Astrocyte (in vitro differentiated cells and primary cell): ENCODE measurements around the gene BBS9. TPM values are rescaled to one million over a fixed set of nuclear protein-coding genes. Genes with fewer than 3 reads are reported as not detected.

Experiments used
- DNase-seq: peaks from one replicate; pipeline ENCODE4 v3.0.0-alpha.2; 2010; ENCODE audit warnings: low read depth
- FAIRE-seq: peaks from 2 replicates; lab custom pipeline; 2011; peaks lifted over from hg19 to GRCh38; lab: Jason Lieb, UNC
- H2AFZ ChIP-seq: 2 replicates; pipeline ENCODE4 v1.6.0; 2012; ENCODE audit warnings: low read depth, low read length, inconsistent platforms
- H3K27ac ChIP-seq: 2 replicates; pipeline ENCODE4 v1.5.1; 2011; ENCODE audit warnings: low read depth, low read length, inconsistent platforms
- H3K27me3 ChIP-seq: 2 replicates; pipeline ENCODE4 v1.6.0; 2011; ENCODE audit warnings: low read length, inconsistent platforms; ENCODE audit not compliant: insufficient read depth
- H3K36me3 ChIP-seq: 2 replicates; pipeline ENCODE4 v1.5.1; 2011; ENCODE audit warnings: low read length, inconsistent platforms; ENCODE audit not compliant: insufficient read depth
- H3K4me1 ChIP-seq: 2 replicates; pipeline ENCODE4 v1.5.1; 2011; ENCODE audit warnings: low read length, inconsistent platforms; ENCODE audit not compliant: insufficient read depth
- H3K4me2 ChIP-seq: 2 replicates; pipeline ENCODE4 v1.6.0; 2012; ENCODE audit warnings: low read length, inconsistent platforms
- H3K4me3 ChIP-seq: 2 replicates; pipeline ENCODE4 v1.5.1; 2011; ENCODE audit warnings: low read depth, mild to moderate bottlenecking, low read length, inconsistent platforms; ENCODE audit not compliant: insufficient read depth
- H3K79me2 ChIP-seq: 2 replicates; pipeline ENCODE4 v1.6.0; 2012; ENCODE audit warnings: mild to moderate bottlenecking, low read length, inconsistent platforms; ENCODE audit not compliant: insufficient read depth
- H3K9ac ChIP-seq: 2 replicates; pipeline ENCODE4 v1.6.0; 2012; ENCODE audit warnings: mild to moderate bottlenecking, low read length, inconsistent platforms
- H3K9me3 ChIP-seq: 2 replicates; pipeline ENCODE4 v1.5.1; 2012; ENCODE audit warnings: low read depth, mild to moderate bottlenecking, low read length, inconsistent platforms; ENCODE audit not compliant: insufficient read depth
- H4K20me1 ChIP-seq: 2 replicates; pipeline ENCODE4 v1.6.0; 2012; ENCODE audit warnings: low read length, inconsistent platforms; ENCODE audit not compliant: insufficient read depth
- H3K27ac Mint-ChIP-seq: one replicate; pipeline ENCODE4 v1.8.0; 2021; ENCODE audit warnings: mild to moderate bottlenecking, mixed read lengths; ENCODE audit not compliant: unreplicated experiment
- H3K27me3 Mint-ChIP-seq: one replicate; pipeline ENCODE4 v1.8.0; 2021; ENCODE audit warnings: low read depth, mixed read lengths; ENCODE audit not compliant: unreplicated experiment
- H3K36me3 Mint-ChIP-seq: one replicate; pipeline ENCODE4 v1.8.0; 2021; ENCODE audit warnings: low read depth, mixed read lengths; ENCODE audit not compliant: unreplicated experiment
- H3K4me1 Mint-ChIP-seq: one replicate; pipeline ENCODE4 v1.8.0; 2021; ENCODE audit warnings: low read depth, mixed read lengths; ENCODE audit not compliant: unreplicated experiment
- H3K4me3 Mint-ChIP-seq: one replicate; pipeline ENCODE4 v1.8.0; 2021; ENCODE audit warnings: mild to moderate bottlenecking, moderate library complexity, mixed read lengths; ENCODE audit not compliant: unreplicated experiment
- H3K9me3 Mint-ChIP-seq: one replicate; pipeline ENCODE4 v1.8.0; 2021; ENCODE audit warnings: mild to moderate bottlenecking, mixed read lengths; ENCODE audit not compliant: unreplicated experiment
- CTCF ChIP-seq: IDR thresholded peaks from 2 replicates; pipeline ENCODE4 v1.5.1; 2011; ENCODE audit warnings: low read depth, mild to moderate bottlenecking, inconsistent platforms, low read length, moderate library complexity; ENCODE audit not compliant: insufficient read depth
- EZH2 ChIP-seq: IDR thresholded peaks from 2 replicates; pipeline ENCODE4 v1.6.1; 2012; ENCODE audit warnings: mild to moderate bottlenecking, low read length, inconsistent platforms; ENCODE audit not compliant: insufficient read depth
- total RNA-seq: library from RNA; stranded (reverse); gene quantifications from 2 replicates; pipeline ENCODE4 v1.2.1, GENCODE V29; 2021

Gene BBS9
- total RNA-seq, 1 donor from 2014 or later, result 25.1 TPM

GRCh38 chr7:33420311-33420940, 291.1 kb downstream of the BBS9 start:
- H3K36me3 ChIP-seq, result no peaks in the 10 kb centered on the region
- Mint-ChIP-seq H3K36me3 (no peaks in the 10 kb centered on the region), H3K27me3 (no peaks in the 10 kb centered on the region), H3K27ac (no peak overlapping the region), H3K9me3 (no peaks in the 10 kb centered on the region), H3K4me3 (no peak overlapping the region), H3K4me1 (peaks cover 5% of the 10 kb centered on the region)
- H3K79me2 ChIP-seq, result no peaks in the 10 kb centered on the region
- no peak overlapping the region for H3K4me2 ChIP-seq
- no peak overlapping the region for H3K9ac ChIP-seq
- TF ChIP-seq EZH2 (no peak), CTCF (no peak)
- H3K4me1 ChIP-seq, result peaks cover 8% of the 10 kb centered on the region
- no peaks in the 10 kb centered on the region for H3K27me3 ChIP-seq
- FAIRE-seq, result no peak
- no peak for DNase-seq
- H3K9me3 ChIP-seq, result no peaks in the 10 kb centered on the region
- no peak overlapping the region for H2AFZ ChIP-seq
- H3K27ac ChIP-seq, result no peak overlapping the region
- no peak overlapping the region for H3K4me3 ChIP-seq
- no peaks in the 10 kb centered on the region for H4K20me1 ChIP-seq

GRCh38 chr7:33421429-33421828, 292.1 kb downstream of the BBS9 start:
- Mint-ChIP-seq H3K4me1 (peaks cover 5% of the 10 kb centered on the region), H3K9me3 (no peaks in the 10 kb centered on the region), H3K27me3 (no peaks in the 10 kb centered on the region), H3K27ac (no peak overlapping the region), H3K36me3 (no peaks in the 10 kb centered on the region), H3K4me3 (no peak overlapping the region)
- Histone ChIP-seq H3K9ac (no peak overlapping the region), H3K79me2 (no peaks in the 10 kb centered on the region), H3K4me3 (no peak overlapping the region), H3K9me3 (no peaks in the 10 kb centered on the region), H3K27me3 (no peaks in the 10 kb centered on the region), H2AFZ (no peak overlapping the region), H3K27ac (no peak overlapping the region), H3K4me2 (no peak overlapping the region), H3K36me3 (no peaks in the 10 kb centered on the region), H4K20me1 (no peaks in the 10 kb centered on the region), H3K4me1 (peaks cover 8% of the 10 kb centered on the region)
- TF ChIP-seq CTCF (no peak), EZH2 (no peak)
- DNase-seq (no peak), FAIRE-seq (no peak)

- no peak overlapping the region for H2AFZ ChIP-seq
- no peak for FAIRE-seq
Observed at GRCh38 chr7:33422141-33422540, 292.8 kb downstream of the BBS9 start.

More at GRCh38 chr7:33422141-33422540, 292.8 kb downstream of the BBS9 start:
- Histone ChIP-seq H3K27ac (no peak overlapping the region), H3K4me1 (peaks cover 8% of the 10 kb centered on the region), H4K20me1 (no peaks in the 10 kb centered on the region), H3K27me3 (no peaks in the 10 kb centered on the region), H3K4me2 (no peak overlapping the region), H3K4me3 (no peak overlapping the region), H3K36me3 (no peaks in the 10 kb centered on the region), H3K79me2 (no peaks in the 10 kb centered on the region), H3K9me3 (no peaks in the 10 kb centered on the region), H3K9ac (no peak overlapping the region)
- no peak for TF ChIP-seq CTCF
- no peak for TF ChIP-seq EZH2
- Mint-ChIP-seq H3K27me3 (no peaks in the 10 kb centered on the region), H3K36me3 (no peaks in the 10 kb centered on the region), H3K4me3 (no peak overlapping the region), H3K4me1 (peaks cover 5% of the 10 kb centered on the region), H3K27ac (no peak overlapping the region), H3K9me3 (no peaks in the 10 kb centered on the region)
- DNase-seq, result no peak
